Mesothelial cell of epicardium (in vitro differentiated cells): ENCODE measurements around the gene HS3ST3B1. TPM values are rescaled to one million over a fixed set of nuclear protein-coding genes. Genes with fewer than 3 reads are reported as not detected.

ENCODE experiments used
- DNase-seq, 2 experiments: peaks; one replicate each; pipeline ENCODE4 v3.0.0; 2021; ENCODE audit warnings: low spot score in 2 of 2; ENCODE audit not compliant: unreplicated experiment in 2 of 2
- H3K27ac Mint-ChIP-seq: 2 replicates; pipeline ENCODE4 v1.8.0; 2021; ENCODE audit warnings: mixed read lengths
- H3K27me3 Mint-ChIP-seq: 2 replicates; pipeline ENCODE4 v1.8.0; 2021; ENCODE audit warnings: low read depth, mixed read lengths
- H3K36me3 Mint-ChIP-seq: 2 replicates; pipeline ENCODE4 v1.8.0; 2021; ENCODE audit warnings: mixed read lengths
- H3K4me1 Mint-ChIP-seq: 2 replicates; pipeline ENCODE4 v1.8.0; 2021; ENCODE audit warnings: mixed read lengths
- H3K4me3 Mint-ChIP-seq: 2 replicates; pipeline ENCODE4 v1.8.0; 2021; ENCODE audit warnings: mild to moderate bottlenecking, moderate library complexity, mixed read lengths
- H3K9me3 Mint-ChIP-seq: 2 replicates; pipeline ENCODE4 v1.8.0; 2021; ENCODE audit warnings: mixed read lengths
- total RNA-seq: library from RNA; stranded (reverse); gene quantifications from 3 replicates; pipeline ENCODE4 v1.2.1, GENCODE V29; 2021
- TF ChIP-seq, protein P1 (sequence below): fragments of 200-600 bp; sonication (generic); IDR thresholded peaks from one replicate; pipeline ENCODE4 v1.5.0; 2021; ENCODE audit warnings: antibody characterized with exemption; ENCODE audit not compliant: unreplicated experiment

The HS3ST3B1 gene
- total RNA-seq, 1 donor from 2014 or later = 9.8 TPM

DNA sequence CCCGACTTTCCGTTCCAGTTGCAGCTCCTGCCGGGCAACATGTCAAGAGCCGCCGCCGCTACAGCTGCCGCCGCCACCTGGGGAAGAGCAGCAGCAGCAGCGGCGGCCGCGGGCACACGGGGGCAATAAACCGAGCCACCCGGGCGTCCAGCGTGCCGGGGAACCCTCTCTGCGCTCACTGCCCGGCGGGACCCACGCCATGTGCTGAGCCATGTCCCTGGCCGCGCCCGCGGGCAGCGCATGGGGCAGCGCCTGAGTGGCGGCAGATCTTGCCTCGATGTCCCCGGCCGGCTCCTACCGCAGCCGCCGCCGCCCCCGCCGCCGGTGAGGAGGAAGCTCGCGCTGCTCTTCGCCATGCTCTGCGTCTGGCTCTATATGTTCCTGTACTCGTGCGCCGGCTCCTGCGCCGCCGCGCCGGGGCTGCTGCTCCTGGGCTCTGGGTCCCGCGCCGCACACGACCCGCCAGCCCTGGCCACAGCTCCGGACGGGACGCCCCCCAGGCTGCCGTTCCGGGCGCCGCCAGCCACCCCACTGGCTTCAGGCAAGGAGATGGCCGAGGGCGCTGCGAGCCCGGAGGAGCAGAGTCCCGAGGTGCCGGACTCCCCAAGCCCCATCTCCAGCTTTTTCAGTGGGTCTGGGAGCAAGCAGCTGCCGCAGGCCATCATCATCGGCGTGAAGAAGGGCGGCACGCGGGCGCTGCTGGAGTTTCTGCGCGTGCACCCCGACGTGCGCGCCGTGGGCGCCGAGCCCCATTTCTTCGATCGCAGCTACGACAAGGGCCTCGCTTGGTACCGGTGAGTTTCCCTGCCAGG, 604 bp downstream of the HS3ST3B1 start:
- Mint-ChIP-seq H3K4me1 (peaks cover 48% of the 10 kb centered on the region), H3K27ac (peak overlapping the region; percentile 56), H3K4me3 (peak overlapping the region; percentile 86), H3K9me3 (no peaks in the 10 kb centered on the region), H3K27me3 (peaks cover 84% of the 10 kb centered on the region), H3K36me3 (no peaks in the 10 kb centered on the region)
- TF ChIP-seq, protein P1, sequence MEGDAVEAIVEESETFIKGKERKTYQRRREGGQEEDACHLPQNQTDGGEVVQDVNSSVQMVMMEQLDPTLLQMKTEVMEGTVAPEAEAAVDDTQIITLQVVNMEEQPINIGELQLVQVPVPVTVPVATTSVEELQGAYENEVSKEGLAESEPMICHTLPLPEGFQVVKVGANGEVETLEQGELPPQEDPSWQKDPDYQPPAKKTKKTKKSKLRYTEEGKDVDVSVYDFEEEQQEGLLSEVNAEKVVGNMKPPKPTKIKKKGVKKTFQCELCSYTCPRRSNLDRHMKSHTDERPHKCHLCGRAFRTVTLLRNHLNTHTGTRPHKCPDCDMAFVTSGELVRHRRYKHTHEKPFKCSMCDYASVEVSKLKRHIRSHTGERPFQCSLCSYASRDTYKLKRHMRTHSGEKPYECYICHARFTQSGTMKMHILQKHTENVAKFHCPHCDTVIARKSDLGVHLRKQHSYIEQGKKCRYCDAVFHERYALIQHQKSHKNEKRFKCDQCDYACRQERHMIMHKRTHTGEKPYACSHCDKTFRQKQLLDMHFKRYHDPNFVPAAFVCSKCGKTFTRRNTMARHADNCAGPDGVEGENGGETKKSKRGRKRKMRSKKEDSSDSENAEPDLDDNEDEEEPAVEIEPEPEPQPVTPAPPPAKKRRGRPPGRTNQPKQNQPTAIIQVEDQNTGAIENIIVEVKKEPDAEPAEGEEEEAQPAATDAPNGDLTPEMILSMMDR = no peak
- peak in 1 of 2 experiments; percentile 48 for DNase-seq

- H3K4me1 Mint-ChIP-seq = peaks cover 51% of the 10 kb centered on the region
- H3K4me3 Mint-ChIP-seq = peak overlapping the region; percentile 86
- peaks cover 81% of the 10 kb centered on the region for H3K27me3 Mint-ChIP-seq
- TF ChIP-seq, protein P1 = no peak
- H3K9me3 Mint-ChIP-seq = no peaks in the 10 kb centered on the region
- DNase-seq = peak in 1 of 2 experiments; percentile 50
- H3K27ac Mint-ChIP-seq = no peak overlapping the region
- H3K36me3 Mint-ChIP-seq = no peaks in the 10 kb centered on the region
These were observed 1.2 kb downstream of the HS3ST3B1 start for GRCh38 chr17:14302091-14302430.

DNA sequence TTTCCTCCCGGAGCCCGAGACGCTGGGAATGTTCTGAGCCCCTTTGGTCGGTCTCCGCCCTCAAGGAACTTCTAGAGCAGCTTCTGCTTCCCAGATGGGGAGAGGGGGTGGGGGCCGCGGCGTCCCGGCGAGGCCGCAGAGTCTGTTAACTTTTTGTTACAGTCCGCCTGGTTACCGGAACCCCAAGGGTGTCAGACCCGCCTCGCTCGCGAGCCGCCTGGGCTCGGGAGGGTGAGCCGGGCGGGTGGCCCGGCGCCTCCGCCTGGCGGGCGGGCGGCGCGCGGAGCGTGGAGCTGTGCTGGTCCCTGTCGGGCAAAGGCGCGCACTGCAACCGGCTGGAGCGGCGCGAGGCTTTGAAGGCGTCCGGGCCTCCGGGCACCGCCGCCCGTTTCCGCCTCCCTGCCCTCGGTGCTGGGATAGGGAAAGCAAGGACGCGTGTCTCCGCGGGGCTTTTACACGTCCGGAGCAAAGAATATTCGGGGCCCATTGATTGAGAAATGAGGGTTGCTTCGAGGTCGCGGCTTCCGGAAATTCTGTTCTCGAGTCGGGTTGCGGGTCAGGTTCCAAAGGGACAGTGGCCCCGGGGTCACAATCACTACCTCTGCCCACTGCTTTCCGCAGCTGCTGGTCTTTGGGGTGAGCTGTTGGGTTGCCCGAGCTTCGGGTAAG, 1.7 kb downstream of the HS3ST3B1 start:
- Mint-ChIP-seq H3K36me3 (no peaks in the 10 kb centered on the region), H3K27ac (no peak overlapping the region), H3K9me3 (no peaks in the 10 kb centered on the region), H3K27me3 (peaks cover 78% of the 10 kb centered on the region), H3K4me1 (peaks cover 51% of the 10 kb centered on the region), H3K4me3 (peak overlapping the region; percentile 86)
- peak; percentile 70 to 91 for DNase-seq
- TF ChIP-seq, protein P1 = peak; percentile 93

GRCh38 chr17:14303343-14304221, 2.7 kb downstream of the HS3ST3B1 start:
- H3K4me3 Mint-ChIP-seq = peak overlapping the region; percentile 86
- TF ChIP-seq, protein P1 = no peak
- H3K27me3 Mint-ChIP-seq = peaks cover 76% of the 10 kb centered on the region
- H3K9me3 Mint-ChIP-seq = no peaks in the 10 kb centered on the region
- no peaks in the 10 kb centered on the region for H3K36me3 Mint-ChIP-seq
- no peak for DNase-seq
- peaks cover 52% of the 10 kb centered on the region for H3K4me1 Mint-ChIP-seq
- no peak overlapping the region for H3K27ac Mint-ChIP-seq

- TF ChIP-seq, protein P1 = no peak
- Mint-ChIP-seq H3K27ac (no peak overlapping the region), H3K36me3 (no peaks in the 10 kb centered on the region), H3K27me3 (peaks cover 73% of the 10 kb centered on the region), H3K4me3 (peak overlapping the region; percentile 86), H3K9me3 (no peaks in the 10 kb centered on the region), H3K4me1 (peaks cover 49% of the 10 kb centered on the region)
- no peak for DNase-seq
These were observed 3.4 kb downstream of the HS3ST3B1 start for GRCh38 chr17:14304222-14304772.
